Coronary artery (tissue), 2 donors: ENCODE results near the gene FAM171A1.
"Not testable (repeated sequence)": the region's sequence is repeated elsewhere in the genome, so short reads cannot be mapped to it uniquely, and the experiment has no call there.

Experiments
- DNase-seq: peaks from one replicate; pipeline ENCODE4 v3.0.0-alpha.2; 2017; ENCODE audit warnings: low spot score
- H3K27ac ChIP-seq, 2 donors: fragments of 200-600 bp; sonication (generic); one replicate each; pipeline ENCODE4 v1.5.1; 2016 to 2019
- H3K4me3 ChIP-seq: fragments of 200-600 bp; sonication (generic); 2 replicates; pipeline ENCODE4 v1.5.1; 2016; ENCODE audit warnings: mild to moderate bottlenecking, moderate library complexity
- TF ChIP-seq, protein P1 (sequence below): fragments of 200-600 bp; sonication (generic); IDR thresholded peaks from one replicate; pipeline ENCODE4 v1.5.1; 2019; ENCODE audit warnings: antibody characterized with exemption

Gene FAM171A1

DNA sequence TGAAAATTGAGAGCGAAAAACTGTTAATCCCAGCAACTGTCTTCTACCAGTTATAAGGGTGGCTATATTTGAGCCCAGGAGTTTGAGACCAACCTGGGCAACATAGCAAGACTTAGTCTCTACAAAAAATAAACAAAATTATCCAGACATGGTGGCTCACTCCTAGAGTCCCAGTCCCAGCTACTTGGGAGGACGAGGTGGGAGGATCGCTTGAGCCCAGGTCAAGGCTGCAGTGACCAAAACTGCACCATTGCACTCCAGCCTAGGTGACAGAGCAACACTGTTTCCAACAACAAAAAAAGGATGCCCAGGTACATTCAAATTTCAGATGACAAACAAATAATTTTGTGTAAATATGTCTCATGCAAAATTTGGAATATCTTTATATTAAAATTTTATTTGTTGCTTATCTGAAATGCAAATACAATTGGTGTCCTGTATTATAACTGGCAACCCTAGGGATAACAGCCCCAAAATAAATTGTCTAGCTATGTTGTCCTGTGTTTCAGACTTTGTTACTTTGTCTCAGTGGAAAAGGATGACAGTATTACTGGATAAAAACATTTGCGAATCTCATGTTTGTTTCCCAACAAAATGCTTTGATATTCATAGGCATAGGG is 26.7 kb downstream of the FAM171A1 start:
- DNase-seq = no peak
- TF ChIP-seq, protein P1, sequence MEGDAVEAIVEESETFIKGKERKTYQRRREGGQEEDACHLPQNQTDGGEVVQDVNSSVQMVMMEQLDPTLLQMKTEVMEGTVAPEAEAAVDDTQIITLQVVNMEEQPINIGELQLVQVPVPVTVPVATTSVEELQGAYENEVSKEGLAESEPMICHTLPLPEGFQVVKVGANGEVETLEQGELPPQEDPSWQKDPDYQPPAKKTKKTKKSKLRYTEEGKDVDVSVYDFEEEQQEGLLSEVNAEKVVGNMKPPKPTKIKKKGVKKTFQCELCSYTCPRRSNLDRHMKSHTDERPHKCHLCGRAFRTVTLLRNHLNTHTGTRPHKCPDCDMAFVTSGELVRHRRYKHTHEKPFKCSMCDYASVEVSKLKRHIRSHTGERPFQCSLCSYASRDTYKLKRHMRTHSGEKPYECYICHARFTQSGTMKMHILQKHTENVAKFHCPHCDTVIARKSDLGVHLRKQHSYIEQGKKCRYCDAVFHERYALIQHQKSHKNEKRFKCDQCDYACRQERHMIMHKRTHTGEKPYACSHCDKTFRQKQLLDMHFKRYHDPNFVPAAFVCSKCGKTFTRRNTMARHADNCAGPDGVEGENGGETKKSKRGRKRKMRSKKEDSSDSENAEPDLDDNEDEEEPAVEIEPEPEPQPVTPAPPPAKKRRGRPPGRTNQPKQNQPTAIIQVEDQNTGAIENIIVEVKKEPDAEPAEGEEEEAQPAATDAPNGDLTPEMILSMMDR = no peak
- Histone ChIP-seq H3K27ac (no peak overlapping the region), H3K4me3 (no peak overlapping the region)

DNA sequence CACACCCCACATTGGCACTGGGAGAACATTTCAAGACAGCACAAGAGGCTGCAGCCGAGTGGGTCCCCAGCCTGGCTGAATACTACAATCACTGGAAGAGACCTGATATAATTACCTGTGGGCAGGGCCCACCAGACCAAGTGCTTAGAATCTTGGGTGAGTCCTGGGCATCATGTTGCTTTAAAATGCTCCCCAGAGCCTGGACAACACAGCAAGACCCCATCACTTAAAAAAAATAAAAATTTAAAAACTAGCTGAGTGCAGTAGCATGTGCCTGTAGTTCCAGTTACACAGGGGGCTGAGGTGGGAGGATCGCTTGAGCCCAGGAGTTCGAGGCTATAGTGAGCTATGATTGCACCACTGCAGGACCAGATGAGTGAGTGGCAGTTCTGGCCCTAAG is 28.1 kb downstream of the FAM171A1 start:
- TF ChIP-seq, protein P1 = no peak
- no peak for DNase-seq
- Histone ChIP-seq H3K4me3 (no peak overlapping the region), H3K27ac (no peak overlapping the region)

DNA sequence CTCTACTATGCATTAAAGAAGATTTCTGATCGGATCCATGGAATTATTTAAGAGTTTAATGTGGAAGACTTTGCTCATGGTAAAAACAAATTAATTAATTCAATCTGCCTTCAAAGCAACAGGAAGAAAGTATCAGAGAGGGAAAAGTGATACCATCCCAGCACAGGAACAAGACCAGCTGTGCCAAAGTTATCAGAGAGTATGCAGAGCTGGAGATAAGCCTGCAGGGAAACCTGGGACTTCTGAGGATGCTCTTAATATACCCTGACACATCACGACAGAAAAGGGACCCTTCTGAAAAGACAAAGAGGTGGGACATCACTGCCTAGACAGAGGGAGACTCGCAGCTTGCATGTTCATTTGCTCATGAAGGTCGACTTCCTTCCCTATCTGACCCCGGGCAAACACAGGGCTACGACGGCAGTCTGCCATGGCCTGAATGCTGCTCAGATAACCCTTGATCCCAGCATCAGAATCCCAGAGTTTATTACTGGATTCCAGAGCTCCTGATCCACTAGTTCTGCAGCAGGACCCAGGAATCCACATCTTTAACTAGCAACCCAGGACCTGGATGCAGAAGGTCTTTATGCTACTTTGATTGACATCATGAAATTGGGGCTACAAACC is 29.5 kb downstream of the FAM171A1 start:
- no peak overlapping the region for H3K4me3 ChIP-seq
- H3K27ac ChIP-seq = no peak overlapping the region
- DNase-seq = no peak
- TF ChIP-seq, protein P1 = no peak

DNA sequence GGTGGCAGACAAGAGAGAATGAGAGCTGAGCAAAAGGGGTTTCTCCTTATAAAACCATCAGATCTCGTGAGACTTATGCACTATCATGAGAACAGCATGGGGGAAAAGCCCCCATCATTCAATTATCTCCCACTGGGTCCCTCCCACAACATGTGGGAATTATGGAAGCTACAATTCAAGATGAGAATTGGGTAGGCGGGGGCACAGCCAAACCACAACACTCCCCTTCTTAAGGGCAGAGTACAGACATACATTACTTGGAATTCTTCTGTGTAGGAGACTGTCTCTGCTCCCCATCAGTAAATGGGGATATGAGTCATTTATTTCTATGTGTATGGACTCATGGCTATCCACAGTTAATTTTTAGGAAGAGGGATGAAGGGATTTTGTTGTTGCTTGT is 31.2 kb downstream of the FAM171A1 start:
- DNase-seq = no peak
- TF ChIP-seq, protein P1 = no peak
- no peak overlapping the region for H3K4me3 ChIP-seq
- H3K27ac ChIP-seq = no peak overlapping the region

DNA sequence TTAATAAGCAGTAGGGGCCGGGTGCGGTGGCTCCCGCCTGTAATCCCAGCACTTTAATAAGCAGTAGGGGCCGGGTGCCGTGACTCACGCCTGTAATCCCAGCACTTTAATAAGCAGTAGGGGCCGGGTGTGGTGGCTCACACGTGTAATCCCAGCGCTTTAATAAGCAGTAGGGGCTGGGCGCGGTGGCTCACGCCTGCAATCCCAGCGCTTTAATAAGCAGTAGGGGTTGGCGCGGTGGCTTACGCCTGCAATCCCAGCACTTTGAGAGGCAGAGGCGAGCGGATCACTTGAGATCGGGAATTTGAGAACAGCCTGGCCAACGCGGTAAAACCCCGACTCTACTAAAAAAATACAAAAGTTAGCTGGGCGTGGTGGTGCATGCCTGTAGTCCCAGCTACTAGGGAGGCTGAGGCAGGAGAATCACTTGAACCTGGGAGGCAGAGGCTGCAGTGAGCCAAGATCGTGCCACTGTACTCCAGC is 33.6 kb downstream of the FAM171A1 start:
- not testable (repeated sequence) for DNase-seq

DNA sequence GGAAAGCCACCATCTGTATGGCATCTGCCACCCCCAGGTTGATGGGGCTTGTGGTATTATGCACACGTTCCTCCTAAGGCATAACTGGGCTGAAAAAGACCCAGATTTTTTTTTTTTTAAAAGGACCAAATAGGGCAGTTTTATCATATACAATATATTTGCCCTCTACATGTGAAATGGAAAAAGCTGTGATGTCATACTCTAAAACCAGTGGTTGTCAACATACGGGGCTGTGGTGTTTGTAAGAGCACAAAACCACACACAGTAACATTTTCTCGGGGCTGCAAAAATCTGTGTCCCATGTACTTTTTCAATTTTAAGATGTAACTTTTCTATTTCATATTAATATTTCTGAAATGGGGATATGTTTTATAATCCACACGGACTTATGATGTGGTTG is 34.9 kb downstream of the FAM171A1 start:
- Histone ChIP-seq H3K4me3 (no peak overlapping the region), H3K27ac (no peak overlapping the region)
- no peak for DNase-seq
- TF ChIP-seq, protein P1 = no peak

More for the DNA sequence above, 33.6 kb downstream of the FAM171A1 start:
- not testable (repeated sequence) for H3K4me3 ChIP-seq, H3K27ac ChIP-seq

DNA sequence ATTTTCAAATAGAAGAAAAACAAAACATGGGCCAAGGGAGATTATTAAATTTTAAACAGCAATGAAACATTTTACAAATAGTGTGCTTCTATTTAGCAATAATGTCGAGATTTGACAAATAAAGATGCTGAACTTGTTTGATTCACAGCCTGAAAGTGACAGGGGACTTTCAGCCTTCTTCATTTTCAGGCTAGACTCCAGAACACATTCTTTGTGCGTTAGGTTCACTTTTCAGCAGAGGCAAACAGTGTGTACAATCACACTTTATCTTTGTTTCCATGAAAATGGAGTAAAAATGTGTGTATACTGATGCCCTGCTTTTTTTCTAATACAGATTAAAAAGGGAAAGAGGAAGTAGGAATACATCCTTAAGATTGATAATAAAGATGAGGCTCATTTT is 35.6 kb downstream of the FAM171A1 start:
- TF ChIP-seq, protein P1 = no peak
- H3K4me3 ChIP-seq = peak overlapping the region; percentile 8
- peak overlapping the region in 1 of 2 donors; percentile 9 for H3K27ac ChIP-seq
- no peak for DNase-seq
